NK-92 treated with Interleukin-12 subunit alpha and Interleukin-12 subunit beta, amount 100 ng/mL, for 24 hours (cell line): ENCODE measurements around the gene COL20A1.
"Not testable (repeated sequence)": the region's sequence is repeated elsewhere in the genome, so short reads cannot be mapped to it uniquely, and the experiment has no call there.

Experiments
- DNase-seq: peaks from one replicate; lab custom pipeline; 2025; lab: John Stamatoyannopoulos, UW

The COL20A1 gene

DNA sequence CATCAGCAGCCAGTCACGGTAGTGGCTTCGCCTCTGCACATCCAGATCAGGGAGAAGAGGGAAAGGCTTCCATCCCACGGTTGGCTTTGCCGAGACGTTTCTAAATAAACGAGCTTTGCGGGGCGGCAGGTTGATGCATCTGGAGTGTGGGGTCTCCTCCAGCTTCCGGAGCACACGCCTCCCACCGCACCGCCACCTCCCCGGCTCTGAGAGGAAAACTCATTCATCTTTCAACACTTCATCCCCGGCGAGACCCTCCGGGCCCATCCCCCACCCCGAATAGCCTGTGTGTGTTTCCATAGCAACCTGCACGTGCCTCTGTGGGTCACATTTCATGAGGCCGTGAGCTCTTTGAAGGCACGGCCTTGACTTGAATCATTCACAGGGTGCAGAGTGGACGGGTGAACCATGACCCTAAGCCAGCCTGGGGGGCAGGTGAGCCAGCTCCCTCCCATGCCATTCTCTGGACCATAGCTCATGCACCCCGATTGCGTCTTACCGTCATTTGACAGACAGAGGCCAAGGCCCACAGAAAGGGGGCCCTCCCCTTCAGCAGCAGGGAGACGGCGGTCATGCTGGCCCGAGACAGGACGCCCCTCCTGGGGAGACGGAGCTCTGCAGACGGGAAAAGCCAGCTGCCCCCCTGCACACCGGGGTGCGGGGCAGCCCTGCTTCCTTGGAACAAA is 84.4 kb downstream of the COL20A1 start:
- DNase-seq = no peak

DNA sequence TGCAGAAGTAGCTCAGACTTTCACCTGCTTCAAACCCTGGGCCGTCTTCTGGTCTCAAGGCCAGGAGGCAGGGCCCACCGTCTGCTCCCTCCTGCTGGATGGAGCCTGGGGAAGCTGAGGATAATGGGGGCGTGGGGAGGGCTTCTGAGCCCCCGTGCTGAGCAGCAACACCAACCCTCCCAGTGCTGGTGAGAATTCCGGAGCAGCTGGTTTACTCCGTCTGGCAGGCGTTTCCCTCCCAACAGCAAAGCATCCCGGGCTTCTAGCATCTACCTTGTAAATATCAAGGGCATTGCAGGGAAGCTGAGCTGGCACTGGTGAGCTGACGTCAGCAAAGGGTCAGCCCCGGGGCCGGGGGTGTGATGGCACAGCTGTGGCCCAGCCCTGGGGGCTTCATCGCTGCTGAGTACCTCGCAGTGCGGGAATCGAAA is 85.0 kb downstream of the COL20A1 start:
- DNase-seq = no peak

DNA sequence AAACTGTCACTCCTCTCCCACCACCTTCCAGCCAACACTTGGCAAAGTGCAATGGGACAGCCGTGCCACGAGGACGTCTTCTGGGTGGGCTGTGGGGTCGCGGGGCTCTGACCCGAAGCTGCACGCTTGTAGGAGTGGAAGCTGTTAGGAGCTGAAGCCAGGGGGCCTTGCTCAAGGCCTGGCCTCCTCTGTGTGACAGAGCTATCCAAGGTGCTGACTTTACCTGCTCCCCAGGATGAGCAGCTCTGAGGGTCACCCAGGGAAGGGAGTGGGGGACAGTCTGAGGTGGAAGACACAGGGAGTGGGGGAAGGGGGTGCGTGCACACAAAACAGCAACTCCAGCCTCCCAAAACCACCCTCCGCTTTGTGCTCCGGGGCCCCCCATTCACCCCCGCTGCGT is 85.6 kb downstream of the COL20A1 start:
- no peak for DNase-seq

DNA sequence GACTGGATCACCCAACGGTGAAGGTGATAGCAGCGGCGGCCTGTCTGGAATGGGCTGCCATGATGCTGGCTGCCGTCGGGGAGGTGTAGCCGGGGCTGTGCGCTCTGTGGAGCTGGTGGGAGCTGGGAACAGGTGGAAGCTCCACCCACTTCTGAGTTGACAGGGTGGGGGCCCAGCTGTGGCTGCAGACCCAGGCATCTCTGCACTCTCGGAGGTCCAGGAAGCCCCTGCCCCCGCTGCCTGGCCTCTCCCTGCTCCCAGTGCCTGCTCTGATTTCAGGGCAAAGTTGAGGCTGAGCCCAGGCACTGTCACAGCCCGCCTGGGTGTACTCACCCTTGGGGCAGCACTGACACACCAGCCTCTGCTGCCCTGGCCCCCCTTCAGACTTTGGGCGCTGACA is 86.3 kb downstream of the COL20A1 start:
- no peak for DNase-seq

DNA sequence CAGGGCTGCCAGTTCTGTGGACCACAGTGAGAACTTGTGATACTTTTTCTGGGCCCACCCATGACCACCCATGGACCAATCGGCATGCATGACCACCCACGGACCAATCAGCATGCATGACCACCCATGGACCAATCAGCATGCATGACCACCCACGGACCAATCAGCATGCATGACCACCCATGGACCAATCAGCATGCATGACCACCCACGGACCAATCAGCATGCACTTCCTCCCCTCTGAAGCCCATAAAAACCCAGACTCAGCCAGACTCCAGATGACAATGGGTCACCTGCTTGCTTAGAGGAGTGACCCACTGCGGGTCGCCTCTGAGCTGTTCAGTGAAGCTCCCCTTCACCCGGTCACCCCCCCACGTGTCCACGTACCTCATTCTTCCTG is 86.9 kb downstream of the COL20A1 start:
- DNase-seq = not testable (repeated sequence)

DNA sequence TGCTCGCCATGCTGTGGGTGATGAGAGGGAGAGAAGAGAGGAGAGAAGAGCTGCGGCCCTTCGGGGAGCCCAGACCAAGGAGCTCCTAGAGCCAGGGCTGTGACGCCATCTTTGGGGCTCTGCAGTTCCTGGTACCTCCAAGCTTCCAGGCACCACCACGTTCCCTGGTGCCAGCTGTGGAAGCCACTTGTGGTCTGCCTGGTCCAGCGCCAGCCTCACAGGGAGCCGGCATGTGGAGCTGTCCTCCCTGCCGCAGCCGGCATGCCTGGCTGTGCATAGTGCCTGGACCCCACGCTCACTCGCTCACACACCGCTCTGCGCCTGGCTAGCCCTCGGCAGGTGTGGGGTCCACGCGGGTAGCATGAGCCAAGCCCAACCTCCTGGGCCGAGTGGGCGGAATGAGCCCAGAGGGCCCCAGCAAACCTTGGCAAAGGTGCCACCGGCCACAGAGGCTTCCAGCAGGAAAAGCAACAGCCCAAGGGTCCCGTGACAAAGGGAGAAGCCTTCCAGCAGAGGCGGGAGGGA is 87.4 kb downstream of the COL20A1 start:
- no peak for DNase-seq

DNA sequence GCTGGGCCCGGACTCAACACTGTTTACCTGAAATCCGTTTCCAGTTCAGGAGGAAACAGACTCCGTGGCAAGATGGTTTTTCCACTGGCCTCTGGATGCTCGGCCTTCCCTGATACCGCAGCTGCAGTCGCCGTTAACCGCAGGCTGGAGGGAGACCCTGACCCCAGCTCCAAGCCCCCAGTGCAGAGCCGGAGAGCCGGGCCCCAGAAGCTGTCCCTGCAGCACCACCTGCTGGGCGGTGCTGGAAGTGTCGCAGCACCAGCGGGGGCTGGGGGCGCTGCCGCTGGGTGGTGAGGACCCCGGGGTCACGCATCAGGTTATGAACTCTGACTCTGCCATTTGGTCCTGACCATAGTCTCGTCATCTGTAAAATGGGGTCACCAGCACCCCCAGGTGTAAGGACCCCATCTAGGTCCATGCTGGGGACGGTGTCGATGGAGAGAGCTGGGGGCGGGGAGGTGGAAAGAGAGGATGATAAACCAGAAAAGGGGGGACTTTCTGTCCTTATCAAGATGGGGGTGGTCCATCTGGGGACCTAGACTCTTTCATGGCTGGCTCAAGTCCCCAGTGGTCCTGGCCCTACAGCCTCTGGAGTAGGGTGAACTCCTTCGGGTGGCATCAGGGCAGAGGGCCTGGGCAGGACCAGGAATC is 88.9 kb downstream of the COL20A1 start:
- no peak for DNase-seq

DNA sequence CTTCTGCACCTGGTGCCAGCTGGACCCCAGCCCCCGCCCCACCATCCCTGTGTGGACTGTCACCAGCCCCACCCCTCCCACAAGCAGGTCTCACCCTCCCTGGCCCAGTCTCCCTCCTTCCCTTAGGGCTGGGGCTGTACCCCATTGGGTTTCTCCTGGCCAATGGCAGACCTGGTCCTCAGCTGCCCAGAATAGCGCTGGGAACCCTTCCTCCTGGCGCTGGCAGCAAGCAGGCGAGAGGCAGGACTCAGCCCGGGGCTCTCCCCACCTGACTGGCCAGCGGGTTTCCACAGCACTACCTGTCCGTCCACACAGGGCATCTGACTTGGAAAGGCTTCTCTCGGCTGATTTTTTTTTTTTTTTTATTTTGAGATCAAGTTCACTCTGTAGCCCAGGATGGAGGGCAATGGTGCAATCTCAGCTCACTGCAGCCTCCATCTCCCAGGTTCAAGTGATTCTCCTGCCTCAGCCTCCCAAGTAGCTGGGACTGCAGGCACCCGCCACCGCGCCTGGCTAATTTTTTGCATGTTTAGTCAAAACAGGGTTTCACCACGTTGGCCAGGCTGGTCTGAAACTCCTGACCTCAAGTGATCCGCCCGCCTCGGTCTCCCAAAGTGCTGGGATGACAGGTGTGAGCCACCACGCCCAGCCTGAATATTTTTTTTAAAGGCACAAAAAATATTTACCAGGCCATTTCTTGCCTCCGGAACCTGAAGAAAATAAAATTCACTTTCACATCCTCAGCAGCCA is 89.7 kb downstream of the COL20A1 start:
- DNase-seq = no peak

DNA sequence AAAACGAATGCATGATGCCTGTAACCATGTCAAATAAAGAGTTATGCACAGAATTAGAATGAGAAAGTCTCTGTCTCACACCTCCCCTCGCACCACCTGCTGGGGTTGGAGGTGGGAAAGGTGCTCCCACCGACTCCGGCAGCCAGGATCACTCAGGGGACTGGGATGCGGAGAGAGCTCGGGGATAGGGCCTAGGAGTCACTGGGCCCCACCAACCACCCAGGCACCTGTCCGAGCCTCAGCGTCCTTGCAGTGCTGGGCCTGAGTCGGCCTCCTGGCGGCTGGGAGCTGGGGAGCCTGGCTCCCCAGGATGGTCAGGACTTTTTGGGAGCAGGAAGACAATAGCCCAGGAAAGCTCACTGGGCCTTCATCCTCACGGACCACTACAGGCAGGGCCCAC is 90.6 kb downstream of the COL20A1 start:
- DNase-seq = no peak

DNA sequence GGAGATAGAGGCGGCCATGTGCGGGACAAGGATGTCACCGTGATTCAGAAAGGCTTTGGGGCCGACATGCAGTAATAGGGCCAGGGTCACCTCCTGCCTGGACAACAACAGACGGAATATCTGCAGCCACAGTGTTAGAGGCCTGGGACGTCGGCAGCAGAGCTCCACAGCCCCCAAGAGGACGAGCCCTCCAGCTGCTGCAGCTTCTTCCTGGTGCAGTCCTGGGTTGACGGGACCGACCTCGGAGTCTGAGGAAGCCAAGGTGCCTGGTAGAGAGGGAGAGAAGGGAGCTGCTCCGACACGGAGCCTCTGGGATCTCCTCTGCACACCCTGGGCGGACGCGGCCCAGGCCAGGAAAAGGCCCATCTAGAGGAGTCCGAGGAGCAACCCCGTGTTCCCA is 91.3 kb downstream of the COL20A1 start:
- no peak for DNase-seq
